ENCODE data around the gene SEMA4D.

SEMA4D gene

GRCh38 chr9:89524963-89525362, 27.1 kb upstream of the SEMA4D start:
- H3K4me3 ChIP-seq (ENCODE audit: control insufficient read depth, low read depth, low read length), result no peak overlapping the region
- no peak for DNase-seq (ENCODE audit: low read depth)
- TF ChIP-seq CTCF (conservative IDR thresholded peaks at IDR 0.05; ENCODE audit: control insufficient read depth, insufficient read depth, low read depth, low read length), result no peak

GRCh38 chr9:89523948-89524347, 26.0 kb upstream of the SEMA4D start:
- no peak for DNase-seq (ENCODE audit: low read depth)
- TF ChIP-seq CTCF (conservative IDR thresholded peaks at IDR 0.05; ENCODE audit: control insufficient read depth, insufficient read depth, low read depth, low read length), result no peak

GRCh38 chr9:89522959-89523285, 25.0 kb upstream of the SEMA4D start:
- no peak overlapping the region for H3K4me3 ChIP-seq (ENCODE audit: control insufficient read depth, low read depth, low read length)
- DNase-seq (ENCODE audit: low read depth), result no peak
- no peak for TF ChIP-seq CTCF (conservative IDR thresholded peaks at IDR 0.05; ENCODE audit: control insufficient read depth, insufficient read depth, low read depth, low read length)

More at GRCh38 chr9:89523948-89524347, 26.0 kb upstream of the SEMA4D start:
- H3K4me3 ChIP-seq (ENCODE audit: control insufficient read depth, low read depth, low read length), result no peak overlapping the region

GRCh38 chr9:89522261-89522958, 24.5 kb upstream of the SEMA4D start:
- DNase-seq (ENCODE audit: low read depth), result no peak
- TF ChIP-seq CTCF (conservative IDR thresholded peaks at IDR 0.05; ENCODE audit: control insufficient read depth, insufficient read depth, low read depth, low read length), result no peak
- H3K4me3 ChIP-seq (ENCODE audit: control insufficient read depth, low read depth, low read length), result no peak overlapping the region

GRCh38 chr9:89519366-89519805, 21.5 kb upstream of the SEMA4D start:
- peak; percentile 47 for DNase-seq (ENCODE audit: low read depth)
- TF ChIP-seq CTCF (conservative IDR thresholded peaks at IDR 0.05; ENCODE audit: control insufficient read depth, insufficient read depth, low read depth, low read length), result no peak
- no peak overlapping the region for H3K4me3 ChIP-seq (ENCODE audit: control insufficient read depth, low read depth, low read length)

GRCh38 chr9:89518466-89519365, 20.8 kb upstream of the SEMA4D start:
- no peak for DNase-seq (ENCODE audit: low read depth)
- TF ChIP-seq CTCF (conservative IDR thresholded peaks at IDR 0.05; ENCODE audit: control insufficient read depth, insufficient read depth, low read depth, low read length), result no peak
- no peak overlapping the region for H3K4me3 ChIP-seq (ENCODE audit: control insufficient read depth, low read depth, low read length)

Data from fibroblast of mammary gland (primary cell).